ENCODE results near the gene ZNF883. TPM values are rescaled to one million over a fixed set of nuclear protein-coding genes. Genes with fewer than 3 reads are reported as not detected.
"Not testable (repeated sequence)": the region's sequence is repeated elsewhere in the genome, so short reads cannot be mapped to it uniquely, and the experiment has no call there.

The ZNF883 gene
- 0.15 TPM for polyA plus RNA-seq (2012; ENCODE audit: missing spikeins)

DNA sequence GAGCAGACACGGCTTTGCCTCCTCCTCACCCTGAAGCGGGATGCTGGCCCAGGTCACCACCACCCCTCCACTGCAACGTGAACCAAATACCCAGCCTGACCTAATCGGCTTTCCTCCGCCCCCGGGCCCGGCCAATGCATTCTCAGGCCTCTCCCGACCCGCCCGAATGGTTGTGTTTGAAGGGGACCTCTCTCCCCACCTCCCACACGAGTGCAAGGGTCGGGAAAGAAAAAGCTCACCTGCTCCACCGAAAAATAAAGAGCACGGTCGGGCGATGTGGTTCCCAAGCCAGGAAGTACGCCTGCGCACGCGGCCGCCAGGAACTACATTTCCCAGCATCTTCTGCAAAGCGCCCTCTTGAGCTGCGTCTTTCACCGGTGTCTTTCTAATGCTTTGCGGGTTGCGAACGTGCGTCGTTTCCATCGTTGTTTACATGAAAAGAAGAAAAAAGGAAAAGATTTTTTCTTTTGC lies at the start of gene ZNF883:
Gene ZNF883 (minus strand): TSS at position 282 of the 471 bp plus-strand sequence.
- FAIRE-seq: no peak
- TF ChIP-seq TAF1 (IDR thresholded peaks at IDR 0.05; ENCODE audit: borderline replicate concordance, low read depth, low read length) (no peak), POLR2A (IDR thresholded peaks at IDR 0.05; ENCODE audit: low read depth, low read length) (no peak), POLR2AphosphoS5 (IDR thresholded peaks at IDR 0.05; ENCODE audit: low read depth, low read length) (no peak)
- no peak for DNase-seq (ENCODE audit: insufficient read length)

DNA sequence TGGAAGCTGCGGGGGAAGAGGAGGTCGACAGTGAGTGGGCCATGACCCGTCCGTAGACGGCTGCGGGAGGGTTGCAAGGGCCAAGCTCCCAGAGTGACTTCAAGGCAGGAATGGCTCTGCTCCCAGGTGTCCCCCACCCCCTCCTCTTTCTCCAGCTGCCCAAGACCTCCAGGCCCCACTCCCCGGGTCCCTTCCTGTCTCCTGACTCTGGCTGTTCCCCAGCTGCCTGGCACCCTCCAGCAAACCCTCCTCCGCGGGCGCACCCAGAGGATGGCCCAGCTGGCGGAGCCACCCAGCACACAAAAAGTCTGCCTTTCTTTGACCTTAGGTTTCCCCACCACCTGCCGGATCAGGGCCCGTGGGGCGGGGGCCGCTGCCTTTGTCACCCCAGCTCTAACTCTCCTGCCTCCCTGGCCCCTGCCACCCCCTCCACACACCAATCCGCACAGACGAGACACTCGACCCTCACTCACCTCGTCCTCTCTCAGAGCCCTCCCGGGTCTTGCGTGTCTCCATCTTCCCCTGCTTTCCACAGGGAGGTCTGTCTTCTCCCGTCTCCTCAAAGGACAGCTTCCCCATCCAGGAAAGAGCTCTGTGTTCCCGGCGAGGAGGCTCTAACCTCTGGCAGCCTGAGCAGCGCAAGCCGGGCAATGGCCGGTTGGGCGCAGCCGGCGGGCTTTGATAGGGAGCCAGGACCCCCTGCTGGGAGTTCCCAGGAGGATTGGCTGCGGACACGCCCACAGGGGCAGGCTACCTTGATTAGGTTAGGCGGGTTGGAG lies 49.3 kb upstream of the ZNF883 start:
- not testable (repeated sequence) for FAIRE-seq; DNase-seq (ENCODE audit: insufficient read length)

DNA sequence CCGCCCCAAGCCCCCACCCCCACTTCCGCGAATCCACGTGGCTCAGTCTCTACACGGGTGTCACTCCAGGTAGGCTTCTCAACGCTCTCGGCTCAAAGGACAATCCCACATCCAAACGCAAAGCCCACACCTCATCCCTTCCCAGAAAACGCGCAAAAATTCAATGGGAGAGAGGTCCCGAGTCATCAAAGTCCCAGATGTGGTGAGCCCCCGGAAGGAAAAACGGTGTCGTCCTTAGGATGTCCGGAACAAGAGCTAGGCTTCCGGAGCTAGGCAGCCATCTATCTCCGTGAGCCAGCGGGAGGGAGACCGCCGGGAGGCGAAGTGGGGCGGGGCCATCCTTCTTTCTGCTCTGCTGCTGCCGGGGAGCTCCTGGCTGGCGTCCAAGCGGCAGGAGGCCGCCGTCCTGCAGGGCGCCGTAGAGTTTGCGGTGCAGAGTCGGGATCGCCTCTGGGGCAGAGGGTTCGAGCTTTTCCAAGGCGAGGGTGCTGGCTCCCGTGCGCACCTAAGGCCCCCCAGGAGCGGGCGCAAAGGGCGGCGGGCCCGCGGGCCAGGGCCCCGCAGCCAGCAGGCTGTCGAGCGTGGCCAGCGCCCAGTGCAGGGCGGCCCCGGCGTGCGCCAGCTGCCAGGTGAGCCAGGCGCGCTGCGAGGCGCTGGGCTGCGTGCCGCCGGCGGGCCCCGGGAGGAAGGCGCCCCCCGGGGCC lies 47.7 kb upstream of the ZNF883 start:
- not testable (repeated sequence) for DNase-seq (ENCODE audit: insufficient read length); FAIRE-seq

DNA sequence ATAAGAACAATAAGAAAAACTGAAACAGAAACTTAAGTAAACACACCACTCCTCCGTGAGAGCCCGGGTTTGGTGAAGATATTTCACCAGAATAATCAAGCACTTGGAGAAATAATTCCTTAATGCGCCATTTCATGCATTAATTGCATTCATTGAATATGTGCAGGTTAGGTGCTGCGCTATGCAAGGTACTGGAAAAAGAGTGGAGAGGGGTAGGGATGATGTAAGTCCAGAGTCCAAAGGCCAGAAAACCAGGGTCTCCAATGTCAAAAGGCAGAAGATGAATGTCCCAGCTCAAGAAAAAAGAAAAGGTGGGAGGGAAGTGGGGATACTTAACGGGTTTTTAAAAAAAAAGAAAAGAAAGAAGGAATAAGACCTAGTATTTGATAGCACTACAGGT lies 45.2 kb upstream of the ZNF883 start:
- FAIRE-seq (no peak), DNase-seq (ENCODE audit: insufficient read length) (no peak)
- no peak for TF ChIP-seq TAF1 (IDR thresholded peaks at IDR 0.05; ENCODE audit: borderline replicate concordance, low read depth, low read length)
- no peak for TF ChIP-seq POLR2A (IDR thresholded peaks at IDR 0.05; ENCODE audit: low read depth, low read length)
- no peak for TF ChIP-seq POLR2AphosphoS5 (IDR thresholded peaks at IDR 0.05; ENCODE audit: low read depth, low read length)

DNA sequence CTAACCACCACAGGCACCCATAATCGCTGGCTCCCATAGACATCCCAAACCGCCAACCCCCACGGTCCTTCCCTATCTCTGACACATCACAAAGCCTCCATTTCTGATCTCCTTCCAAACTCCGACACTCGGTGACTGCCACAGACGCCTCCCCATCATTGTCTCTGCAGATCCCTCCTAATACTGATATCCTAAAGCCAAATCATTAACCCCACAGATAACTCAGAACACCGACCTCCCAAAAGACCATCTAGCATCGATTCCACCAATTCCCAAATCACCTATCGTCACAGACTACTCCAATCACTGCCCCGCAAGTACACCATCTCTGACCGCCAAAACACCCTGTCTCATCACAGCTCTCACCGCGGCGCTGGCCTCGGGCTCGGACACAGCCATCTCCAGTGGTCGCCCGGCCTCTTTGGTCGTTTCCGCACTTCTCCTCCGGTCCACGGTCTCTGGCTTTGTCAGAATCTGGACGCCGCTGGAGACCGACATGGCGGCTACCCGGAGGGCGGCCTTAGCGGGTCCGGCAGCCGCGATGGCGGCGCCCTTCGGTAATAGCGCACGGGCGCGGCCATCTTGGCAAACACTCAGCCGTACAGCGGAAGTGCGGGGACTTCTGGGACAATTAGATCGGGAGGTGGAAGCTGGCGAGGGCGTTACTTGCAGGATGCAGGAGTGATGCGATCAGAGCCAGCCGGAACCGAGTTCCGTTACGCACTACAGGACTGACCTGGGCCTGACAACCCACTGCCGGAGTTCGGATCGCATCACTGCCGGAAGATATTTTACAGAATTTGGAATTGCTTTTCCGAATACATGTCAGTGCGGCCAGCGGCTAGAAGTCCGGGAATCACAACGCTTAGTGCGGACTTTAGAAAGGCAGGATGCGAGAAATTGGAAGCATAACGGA lies 44.5 kb upstream of the ZNF883 start, which contains the start of gene ZFP37:
Gene ZFP37 (minus strand): TSS at position 534 of the 916 bp plus-strand sequence. CDS start 36 bp downstream, at position 498.
- DNase-seq (ENCODE audit: insufficient read length): peak; percentile 57
- peak; percentile 96 for FAIRE-seq
- TF ChIP-seq POLR2A (IDR thresholded peaks at IDR 0.05; ENCODE audit: low read depth, low read length): peak; percentile 37; the same call in 1 of the 2 replicates
- 0 out of 2 replicates have a peak, but pooled peaks have one; percentile 37 for TF ChIP-seq POLR2AphosphoS5 (IDR thresholded peaks at IDR 0.05; ENCODE audit: low read depth, low read length)
- no peak for TF ChIP-seq TAF1 (IDR thresholded peaks at IDR 0.05; ENCODE audit: borderline replicate concordance, low read depth, low read length)

DNA sequence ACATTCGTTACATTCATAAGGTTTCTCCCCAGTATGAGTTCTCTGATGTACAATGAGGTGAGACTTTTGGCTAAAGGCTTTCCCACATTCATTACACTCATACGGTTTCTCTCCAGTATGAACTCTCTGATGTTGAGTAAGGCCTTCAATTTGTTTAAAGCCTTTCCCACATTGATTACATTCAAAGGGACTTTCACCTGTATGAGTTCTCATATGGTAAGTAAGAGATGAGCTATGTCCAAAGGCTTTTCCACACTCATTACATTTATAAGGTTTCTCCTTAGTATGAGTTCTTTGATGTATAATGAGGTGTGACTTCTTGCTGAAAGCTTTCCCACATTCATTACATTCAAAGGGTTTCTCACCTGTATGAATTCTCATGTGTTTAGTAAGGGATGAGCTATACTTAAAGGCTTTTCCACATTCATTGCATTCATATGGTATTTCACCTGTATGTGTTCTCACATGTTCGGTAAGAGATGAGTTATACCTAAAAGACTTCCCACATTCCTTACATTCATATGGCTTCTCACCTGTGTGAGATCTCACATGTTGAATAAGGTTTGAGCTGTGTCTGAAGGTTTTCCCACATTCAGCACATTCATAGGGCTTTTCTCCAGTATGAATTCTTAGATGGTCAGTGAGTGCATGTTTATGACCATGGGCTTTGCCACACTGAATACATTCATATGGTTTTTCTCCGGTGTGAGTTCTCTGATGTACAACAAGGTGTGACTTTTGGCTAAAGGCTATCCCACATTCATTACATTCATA lies 31.1 kb upstream of the ZNF883 start:
- DNase-seq (ENCODE audit: insufficient read length) (no peak), FAIRE-seq (no peak)
- TF ChIP-seq TAF1 (IDR thresholded peaks at IDR 0.05; ENCODE audit: borderline replicate concordance, low read depth, low read length) (no peak), POLR2A (IDR thresholded peaks at IDR 0.05; ENCODE audit: low read depth, low read length) (no peak), POLR2AphosphoS5 (IDR thresholded peaks at IDR 0.05; ENCODE audit: low read depth, low read length) (no peak)

DNA sequence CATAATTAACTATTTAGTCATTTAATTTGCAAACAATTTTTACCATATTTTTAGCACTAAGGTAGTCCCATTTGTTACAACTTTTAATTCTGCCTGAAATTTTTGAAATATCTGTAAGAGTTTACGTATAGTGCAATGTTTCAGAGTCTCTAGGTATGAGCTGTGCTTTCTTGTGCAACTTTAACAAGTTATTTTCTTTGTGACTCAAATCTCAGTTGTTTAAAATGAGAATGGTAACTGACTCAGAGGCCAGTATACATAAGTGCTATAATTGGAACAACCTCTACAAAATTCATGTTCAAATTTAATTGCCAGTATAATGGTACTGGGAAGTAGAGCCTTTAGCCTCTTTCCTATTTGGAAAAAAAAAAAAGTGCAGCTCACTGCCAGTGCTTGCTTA lies 14.2 kb upstream of the ZNF883 start:
- TF ChIP-seq POLR2AphosphoS5 (IDR thresholded peaks at IDR 0.05; ENCODE audit: low read depth, low read length) (no peak), TAF1 (IDR thresholded peaks at IDR 0.05; ENCODE audit: borderline replicate concordance, low read depth, low read length) (no peak), POLR2A (IDR thresholded peaks at IDR 0.05; ENCODE audit: low read depth, low read length) (no peak)
- DNase-seq (ENCODE audit: insufficient read length): no peak
- no peak for FAIRE-seq

DNA sequence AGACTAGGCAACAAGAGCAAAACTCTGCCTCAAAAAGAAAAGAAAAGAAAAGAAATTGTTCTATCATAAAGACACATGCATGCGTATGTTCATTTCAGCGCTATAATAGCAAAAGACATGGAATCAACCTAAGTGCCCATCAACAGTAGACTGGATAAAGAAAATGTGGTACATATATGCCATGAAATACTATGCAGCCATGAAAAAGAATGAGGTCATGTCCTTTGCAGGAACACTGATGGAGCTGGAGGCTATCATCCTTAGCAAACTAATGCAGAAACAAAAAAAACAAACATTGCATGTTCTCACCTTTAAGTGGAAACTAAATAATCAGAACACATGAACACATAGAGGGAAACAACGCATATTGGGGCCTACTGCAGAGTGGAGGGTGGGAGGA lies 6.3 kb upstream of the ZNF883 start:
- DNase-seq (ENCODE audit: insufficient read length) (no peak), FAIRE-seq (no peak)
- TF ChIP-seq POLR2AphosphoS5 (IDR thresholded peaks at IDR 0.05; ENCODE audit: low read depth, low read length): no peak
- TF ChIP-seq TAF1 (IDR thresholded peaks at IDR 0.05; ENCODE audit: borderline replicate concordance, low read depth, low read length): no peak
- no peak for TF ChIP-seq POLR2A (IDR thresholded peaks at IDR 0.05; ENCODE audit: low read depth, low read length)

DNA sequence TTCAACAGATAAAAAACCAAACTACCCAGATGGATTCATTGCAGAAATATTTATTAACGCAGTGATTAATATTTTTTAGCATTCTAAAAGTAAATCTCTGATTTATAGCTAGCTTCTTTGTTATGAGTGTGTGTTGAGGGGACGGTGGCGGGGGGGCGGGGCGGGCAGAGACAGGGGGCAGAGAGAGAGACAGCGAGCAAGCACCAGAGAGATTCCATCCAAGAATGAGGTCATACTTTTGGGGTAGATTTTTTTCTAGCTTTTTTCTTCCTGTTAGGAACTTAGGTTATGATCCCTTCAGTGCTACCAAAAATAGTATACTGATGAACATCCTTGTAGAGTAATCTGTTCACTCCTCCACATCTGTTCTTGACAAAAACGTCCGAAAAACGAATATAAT lies 500 bp upstream of the ZNF883 start:
- FAIRE-seq (no peak), DNase-seq (ENCODE audit: insufficient read length) (no peak)
- no peak for TF ChIP-seq TAF1 (IDR thresholded peaks at IDR 0.05; ENCODE audit: borderline replicate concordance, low read depth, low read length)
- TF ChIP-seq POLR2A (IDR thresholded peaks at IDR 0.05; ENCODE audit: low read depth, low read length): no peak
- no peak for TF ChIP-seq POLR2AphosphoS5 (IDR thresholded peaks at IDR 0.05; ENCODE audit: low read depth, low read length)

DNA sequence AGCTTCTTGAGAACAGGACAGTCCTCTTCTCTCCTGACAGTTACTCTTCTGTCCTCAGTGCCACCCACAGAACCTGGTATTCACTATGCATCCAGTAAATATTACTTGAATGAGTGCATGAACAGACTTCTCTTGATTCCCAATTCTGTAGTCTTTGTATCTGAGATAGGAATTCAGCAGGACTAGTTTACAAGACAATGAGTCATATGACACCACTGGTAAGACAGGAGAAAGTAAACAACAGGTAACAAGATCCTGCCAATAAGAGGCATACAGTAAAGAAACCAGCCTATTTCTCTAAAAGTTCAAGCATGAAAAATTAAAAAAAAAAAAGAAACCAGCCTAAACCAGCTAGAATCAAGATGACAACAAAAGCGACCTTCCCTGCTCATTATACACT lies 6.2 kb downstream of the ZNF883 start:
- no peak for DNase-seq (ENCODE audit: insufficient read length)
- FAIRE-seq: no peak
- TF ChIP-seq POLR2A (IDR thresholded peaks at IDR 0.05; ENCODE audit: low read depth, low read length) (no peak), TAF1 (IDR thresholded peaks at IDR 0.05; ENCODE audit: borderline replicate concordance, low read depth, low read length) (no peak), POLR2AphosphoS5 (IDR thresholded peaks at IDR 0.05; ENCODE audit: low read depth, low read length) (no peak)

Data from GM12892 (cell line).